G401 (cell line): ENCODE results near the gene CADM2. TPM values are rescaled to one million over a fixed set of nuclear protein-coding genes. Genes with fewer than 3 reads are reported as not detected.
A peak's percentile ranks its signal among the peaks of the same experiment; 100 is the strongest.
"Not testable (repeated sequence)": the region's sequence is repeated elsewhere in the genome, so short reads cannot be mapped to it uniquely, and the experiment has no call there.

ENCODE experiments used
- DNase-seq: peaks from one replicate; pipeline ENCODE4 v3.0.0-alpha.2; 2015; ENCODE audit warnings: low spot score
- in situ Hi-C: cut with HindIII; loops from 2 replicates; pipeline ENCODE4 v1.10.0; 2016; ENCODE audit warnings: low sequenced_read_pairs, mixed read lengths
- total RNA-seq: library from RNA; depleted of rRNA; stranded (reverse); fragments of >200 nt; shearing (Covaris generic); gene quantifications from 2 replicates; pipeline ENCODE4 v1.2.3, GENCODE V29; 2014

The CADM2 gene
- total RNA-seq, 1 experiment from 2014 or later: not detected

- in situ Hi-C loops: no loop called here
Observed at GRCh38 chr3:85678713-85679112, 719.9 kb downstream of the CADM2 start.

GRCh38 chr3:85681906-85682305 lies 723.1 kb downstream of the CADM2 start:
- in situ Hi-C loops: no loop called here
- DNase-seq: no peak

More at GRCh38 chr3:85678713-85679112, 719.9 kb downstream of the CADM2 start:
- DNase-seq: no peak

DNA sequence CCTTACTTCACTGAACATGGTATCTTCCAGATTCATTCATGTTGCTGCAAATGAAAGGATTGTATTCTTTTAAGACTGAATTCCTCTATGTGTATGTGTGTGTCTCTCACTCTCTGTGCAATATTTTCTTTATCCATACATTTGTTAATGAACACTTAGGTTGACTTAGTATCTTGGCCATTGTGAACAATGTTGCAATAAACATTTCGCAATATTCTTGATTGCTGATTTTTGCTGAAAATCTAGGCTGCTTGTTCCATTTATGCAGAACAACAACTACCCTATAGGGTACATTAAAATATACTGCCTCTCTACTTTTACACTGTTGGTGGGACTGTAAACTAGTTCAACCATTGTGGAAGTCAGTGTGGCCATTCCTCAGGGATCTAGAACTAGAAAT lies 732.4 kb downstream of the CADM2 start:
- DNase-seq: no peak
- in situ Hi-C loops: no loop called here

DNA sequence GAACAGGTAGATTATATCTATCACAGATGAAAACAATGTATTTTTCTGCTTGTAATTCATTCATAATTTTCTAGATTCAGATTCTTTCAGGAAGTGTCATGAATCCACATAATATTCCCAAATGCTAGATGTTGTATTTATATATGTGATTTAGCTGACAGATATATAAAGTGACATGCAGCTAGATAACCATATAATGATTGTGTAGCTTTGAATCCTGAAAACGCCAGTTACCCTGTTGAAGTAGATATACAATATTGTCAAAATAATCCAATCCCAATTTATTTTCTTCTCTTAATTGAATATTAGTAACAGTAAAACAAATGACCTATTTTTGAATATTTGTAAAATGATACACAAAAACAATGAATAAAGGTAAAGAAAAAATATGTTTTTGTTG lies 738.4 kb downstream of the CADM2 start:
- in situ Hi-C loops: no loop called here
- no peak for DNase-seq

DNA sequence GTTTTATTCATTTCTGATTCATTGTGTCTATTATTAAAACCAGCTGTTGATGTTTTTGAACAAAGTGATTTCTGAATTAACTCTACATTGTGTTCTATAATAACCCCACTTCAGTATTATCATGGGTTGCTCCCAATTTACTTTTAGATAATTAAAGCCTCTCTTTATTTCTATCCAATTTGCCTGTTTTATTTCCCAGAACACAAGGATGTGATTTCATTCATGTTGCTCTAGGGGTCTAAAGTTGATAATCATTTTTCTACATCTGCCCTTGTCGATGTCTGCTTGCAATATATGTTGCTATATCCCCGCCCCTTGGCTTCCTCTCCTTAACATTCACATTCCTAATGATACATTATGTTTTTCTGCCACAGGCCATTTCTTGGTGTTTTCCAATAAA lies 747.3 kb downstream of the CADM2 start:
- DNase-seq: no peak
- in situ Hi-C loops: no loop called here

- DNase-seq, in situ Hi-C loops: not testable (repeated sequence)
Observed at GRCh38 chr3:85708325-85708724, 749.5 kb downstream of the CADM2 start.

GRCh38 chr3:85709346-85709892 lies 750.6 kb downstream of the CADM2 start:
- in situ Hi-C loops: no loop called here
- DNase-seq: no peak

DNA sequence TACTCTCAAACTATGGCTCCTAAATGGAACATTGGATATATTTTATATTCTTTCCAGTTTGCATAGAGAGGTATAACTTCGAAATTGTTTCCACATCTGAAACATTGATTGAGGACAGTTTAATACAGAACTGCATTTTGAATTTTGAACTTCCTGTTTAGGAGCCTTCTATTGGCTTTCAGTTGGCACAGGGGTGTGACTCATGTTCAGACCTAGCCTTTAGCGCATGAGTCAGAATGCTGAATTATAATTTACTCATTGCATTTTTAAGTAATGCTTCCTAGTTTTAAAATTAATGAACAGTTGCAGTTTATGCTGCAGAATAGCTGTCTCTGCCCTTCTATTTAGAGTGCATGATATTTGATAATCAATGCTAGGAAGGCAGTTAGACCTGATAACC lies 751.7 kb downstream of the CADM2 start:
- DNase-seq: no peak
- in situ Hi-C loops: no loop called here

DNA sequence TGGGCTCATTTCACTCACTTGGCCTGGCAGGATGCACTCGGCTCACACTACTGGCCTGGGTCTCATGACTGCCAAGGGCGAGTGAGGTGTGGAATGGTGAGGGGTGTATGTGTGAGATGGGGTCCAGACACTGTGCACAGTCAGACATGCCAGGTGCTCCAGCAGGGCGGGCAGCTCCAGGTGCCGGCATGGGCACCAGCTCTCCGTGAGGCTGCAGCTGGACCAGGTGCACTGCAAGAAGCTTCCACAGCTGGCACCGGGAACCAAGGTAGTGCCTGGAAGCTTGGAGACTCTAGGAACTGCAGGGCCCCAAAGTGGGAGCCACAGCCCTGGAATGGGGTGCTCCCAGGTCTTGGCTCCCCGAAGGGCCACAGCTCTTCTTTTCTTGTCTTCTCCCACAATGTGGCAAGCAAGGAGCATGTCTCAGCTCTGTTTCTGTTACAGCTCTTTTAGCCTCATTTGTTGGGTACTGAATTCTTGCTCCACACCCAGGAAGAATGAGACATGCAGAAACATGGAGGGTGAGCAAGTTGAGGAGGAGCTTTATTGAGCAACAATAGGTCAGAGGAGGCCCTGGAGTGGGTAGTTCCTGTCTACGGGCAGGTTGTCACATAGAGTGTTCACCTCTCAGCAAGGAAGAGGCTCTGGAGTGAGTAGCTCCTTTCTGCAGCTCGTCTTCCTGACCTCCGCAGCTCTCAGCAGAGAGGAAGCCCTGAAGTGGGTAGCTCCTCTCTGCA lies 762.8 kb downstream of the CADM2 start:
- in situ Hi-C loops: no loop called here

DNA sequence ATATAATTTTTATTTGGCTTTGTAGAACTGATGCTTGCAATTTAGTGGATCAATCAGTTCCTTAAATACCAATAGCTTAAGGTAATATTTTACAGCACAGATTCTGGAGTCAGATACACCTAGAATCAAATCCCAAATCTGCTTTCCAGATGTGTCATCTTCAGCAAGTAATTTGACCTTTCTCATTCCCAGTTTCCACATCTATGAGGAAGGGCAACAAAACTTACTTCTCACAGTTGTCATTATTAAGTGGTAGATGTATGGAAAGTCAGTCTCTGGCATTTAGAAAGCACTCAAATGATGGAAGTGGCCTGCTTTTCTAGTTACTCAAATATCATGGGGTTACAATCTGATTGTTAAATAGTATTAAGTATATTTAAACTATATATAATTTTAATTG lies 767.0 kb downstream of the CADM2 start:
- no peak for DNase-seq
- in situ Hi-C loops: no loop called here

More for the DNA sequence above, 762.8 kb downstream of the CADM2 start:
- DNase-seq: no peak

DNA sequence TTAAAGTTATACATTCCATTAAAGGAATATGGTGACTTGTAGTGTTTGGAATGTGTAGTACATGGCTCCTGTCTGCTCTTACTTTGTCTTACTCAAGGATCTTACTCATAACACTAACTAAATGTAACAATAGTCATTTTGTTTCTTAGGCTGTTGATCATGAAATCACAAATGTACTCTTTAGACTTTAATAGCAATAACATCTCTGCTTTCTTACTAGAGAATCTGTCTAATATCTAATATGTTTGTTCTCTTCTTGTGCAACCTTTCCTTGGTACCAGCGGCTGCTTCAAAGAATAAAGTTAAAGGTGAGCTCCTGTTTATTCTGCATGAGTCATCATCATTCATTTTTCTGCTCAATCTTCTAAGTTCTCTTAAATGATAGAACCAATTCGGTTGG lies 767.5 kb downstream of the CADM2 start:
- no peak for DNase-seq
- in situ Hi-C loops: no loop called here

- in situ Hi-C loops: no loop called here
- no peak for DNase-seq
Observed at GRCh38 chr3:85737846-85738245, 779.1 kb downstream of the CADM2 start.

GRCh38 chr3:85740561-85740960 lies 781.8 kb downstream of the CADM2 start:
- DNase-seq: no peak
- in situ Hi-C loops: no loop called here

GRCh38 chr3:85758442-85758841 lies 799.7 kb downstream of the CADM2 start:
- in situ Hi-C loops: no loop called here
- no peak for DNase-seq

GRCh38 chr3:85760342-85760741 lies 801.6 kb downstream of the CADM2 start:
- in situ Hi-C loops: no loop called here

GRCh38 chr3:85780806-85781205 lies 822.0 kb downstream of the CADM2 start:
- peak; percentile 82 for DNase-seq
- in situ Hi-C loops: no loop called here

More at GRCh38 chr3:85760342-85760741, 801.6 kb downstream of the CADM2 start:
- DNase-seq: no peak

DNA sequence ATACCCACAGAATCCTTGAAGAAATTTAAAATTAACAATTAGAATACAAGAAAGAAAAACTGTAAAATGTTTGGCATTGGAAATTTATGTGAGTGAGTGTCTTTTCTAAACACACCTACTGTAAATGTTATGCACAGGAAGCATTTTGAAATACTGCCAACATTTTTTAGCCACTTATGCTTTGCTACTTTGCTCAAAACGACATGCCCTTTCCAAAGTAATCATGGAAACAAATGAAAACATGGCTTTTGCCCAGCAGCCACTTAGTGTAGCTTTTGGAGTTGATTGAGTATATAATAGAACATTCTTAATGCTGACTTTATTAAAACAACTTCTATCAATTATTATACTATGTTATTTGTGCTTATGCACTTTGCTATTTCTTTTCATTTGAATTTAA lies 823.0 kb downstream of the CADM2 start:
- in situ Hi-C loops: no loop called here
- peak; percentile 59 for DNase-seq

DNA sequence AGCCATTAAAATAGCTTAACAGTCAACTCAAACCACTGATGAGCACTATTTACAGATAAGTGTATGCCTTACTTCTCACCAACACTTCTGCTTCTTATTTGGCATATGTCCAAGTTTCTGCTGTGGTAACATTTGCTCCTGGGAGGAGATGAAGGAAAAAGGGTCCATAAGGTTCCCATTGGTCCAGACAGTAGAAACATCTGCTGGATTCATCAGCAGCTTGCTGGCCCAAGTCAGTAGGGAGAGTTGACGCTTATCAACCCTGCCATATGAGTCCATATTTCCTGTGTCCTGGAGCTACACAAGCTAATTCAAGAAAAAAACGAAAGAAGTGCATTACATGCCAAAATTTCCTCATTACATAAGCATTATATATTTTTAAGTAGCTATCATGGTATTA lies 824.5 kb downstream of the CADM2 start:
- no peak for DNase-seq
- in situ Hi-C loops: no loop called here

GRCh38 chr3:85785766-85786165 lies 827.0 kb downstream of the CADM2 start:
- DNase-seq: no peak
- in situ Hi-C loops: no loop called here

DNA sequence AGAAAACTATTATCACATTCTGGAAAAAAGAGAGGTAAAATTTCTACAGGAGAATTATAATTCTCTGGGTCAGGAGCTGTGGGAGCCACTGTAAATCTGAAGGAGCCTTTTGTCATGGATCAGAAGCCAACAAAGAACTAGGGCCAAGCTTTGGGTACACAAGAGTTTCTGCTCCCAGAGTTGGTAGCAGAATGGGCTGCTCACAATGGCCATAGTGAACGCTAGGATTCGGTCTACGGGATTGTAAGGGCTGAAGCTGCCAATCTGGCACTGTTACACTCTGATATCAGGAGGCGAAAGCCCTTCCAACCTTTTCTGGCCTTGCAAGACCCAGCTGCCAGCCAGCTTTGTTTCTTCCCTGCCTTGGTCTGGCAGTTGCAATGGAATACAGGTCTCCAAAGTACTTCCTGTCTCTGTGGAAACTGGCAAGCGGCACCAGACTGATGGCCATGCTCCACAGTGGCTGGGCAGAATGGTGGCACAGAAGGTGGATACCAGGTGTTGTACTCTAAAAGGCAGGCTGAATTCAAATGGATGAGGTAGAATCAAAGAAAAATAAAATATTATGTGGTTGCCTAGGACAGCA lies 831.7 kb downstream of the CADM2 start:
- in situ Hi-C loops: no loop called here
- DNase-seq: peak; percentile 99

- in situ Hi-C loops: no loop called here
- DNase-seq: no peak
Observed at GRCh38 chr3:85796140-85796539, 837.4 kb downstream of the CADM2 start.
